Left colon (tissue), 2 donors: ENCODE results near the gene CABLES2. TPM values are rescaled to one million over a fixed set of nuclear protein-coding genes. Genes with fewer than 3 reads are reported as not detected.

Experiments used
- ATAC-seq: fragments of 200-7000 bp; cut with Tn5 transposase; one replicate; pipeline ENCODE4 v1.9.1; 2020; ENCODE audit warnings: mild to moderate bottlenecking, moderate library complexity
- DNase-seq, 2 donors: peaks; one replicate each; pipeline ENCODE4 v3.0.0-alpha.2; 2020
- intact Hi-C, 2 donors: fragments of 100-400 bp; cut with DNase I in 1 of 2; cut with micrococcal nuclease in 1 of 2; formaldehyde crosslinking; loops; one replicate each; pipeline versions ENCODE4 v1.11.2 to v1.14.0; 2022; cut with DNase I, micrococcal nuclease
- total RNA-seq, 2 donors: library from RNA; stranded (reverse); fragmentation: NEBNext Ultra II Directional; extraction: Animal tissue kit (Norgen Biotek cat#: 25700); gene quantifications; one replicate each; pipeline ENCODE4 v1.2.1, GENCODE V29; 2021
- donor health status: DM: no; HTN: no; CAD: no.
- donor health status: DM: yes; HTN: yes; CAD: no.

The CABLES2 gene
- total RNA-seq, 2 donors from 2014 or later, result 7.8 to 9.5 TPM

DNA sequence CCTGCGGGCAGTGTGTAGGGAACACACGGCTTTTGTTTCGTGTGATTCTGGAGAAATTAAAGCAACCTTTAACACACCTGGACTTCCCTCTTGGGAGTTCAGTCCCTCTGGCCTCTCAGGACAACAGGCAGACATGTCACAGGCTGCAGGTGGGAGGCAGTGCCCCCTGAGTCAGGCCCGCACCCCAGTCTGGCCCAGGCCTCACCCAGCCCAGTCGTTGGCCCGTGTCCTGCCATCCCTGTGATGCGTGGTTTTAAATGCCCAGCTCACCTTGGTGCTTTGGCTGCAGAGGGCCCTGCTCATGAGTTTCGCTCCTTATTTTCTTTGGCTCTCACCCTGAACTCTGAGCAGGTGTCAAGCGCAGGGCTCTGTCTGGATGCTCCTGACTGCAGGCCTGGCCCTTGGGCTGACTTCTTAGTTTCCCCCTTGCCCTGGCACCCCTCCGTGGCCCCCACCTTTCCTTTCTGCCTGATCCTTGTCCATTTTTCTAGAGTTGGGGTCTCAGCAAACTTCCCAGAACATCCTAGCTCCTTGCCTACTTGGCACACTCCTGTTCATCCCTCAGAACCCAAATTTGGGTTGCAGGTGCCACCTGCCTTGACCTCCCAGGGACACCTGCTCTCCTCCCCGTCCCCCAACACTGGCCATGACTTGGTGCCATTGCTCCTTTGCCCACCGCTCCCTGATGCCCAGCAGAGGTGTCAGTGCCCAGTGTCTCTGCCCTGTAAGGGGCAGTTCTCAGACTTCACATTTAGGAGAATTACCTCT, 2.2 kb upstream of the CABLES2 start:
- ATAC-seq, result no peak
- intact Hi-C loops, result no loop called here

DNA sequence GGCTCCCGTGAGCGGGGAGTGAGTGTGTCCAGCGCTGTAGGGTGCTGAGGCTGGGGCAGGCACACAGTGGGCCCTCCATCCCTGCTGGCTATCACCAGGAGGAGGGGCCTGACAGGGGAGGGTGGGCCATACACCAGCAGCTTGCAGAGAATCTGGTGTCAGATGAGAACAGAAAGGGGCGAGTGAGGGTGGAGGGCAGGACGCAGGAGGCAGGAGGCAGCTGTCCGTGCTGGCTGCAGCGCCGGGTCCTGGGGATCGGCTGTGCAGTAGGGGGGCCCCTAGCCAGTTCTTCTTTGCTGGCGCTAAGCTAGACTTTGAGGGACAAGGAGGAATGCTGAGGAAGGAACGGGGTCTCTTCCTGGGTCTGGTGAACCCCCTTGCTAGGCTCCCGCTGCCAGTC, 1.6 kb upstream of the CABLES2 start:
- ATAC-seq (no peak), DNase-seq (no peak)
- intact Hi-C loops, result no loop called here

More for the DNA sequence above, 2.2 kb upstream of the CABLES2 start:
- no peak for DNase-seq

DNA sequence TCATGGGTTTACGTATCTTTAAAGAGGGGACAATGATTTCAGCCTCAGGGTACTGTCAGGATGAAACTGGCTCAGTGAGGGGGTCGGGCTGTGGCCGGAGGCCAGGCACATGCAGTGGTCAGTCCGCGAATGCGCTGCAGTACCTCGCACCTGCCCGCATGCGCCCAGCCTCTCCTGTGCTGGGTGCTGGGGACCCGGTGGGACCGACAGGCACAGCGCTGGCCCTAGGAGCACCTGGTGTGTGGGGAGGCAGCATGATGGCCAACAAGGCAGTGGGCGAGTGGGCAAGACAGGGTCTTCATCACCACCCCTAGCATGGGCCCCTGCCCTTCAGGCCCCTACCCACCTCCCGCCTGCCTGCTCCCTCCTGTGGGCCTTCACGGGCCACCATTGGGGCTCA, 970 bp upstream of the CABLES2 start:
- ATAC-seq (no peak), DNase-seq (peak in 1 of 2 donors; percentile 31)
- intact Hi-C loops, result no loop called here

GRCh38 chr20:62406635-62407176, 379 bp downstream of the CABLES2 start:
- intact Hi-C loops, result no loop called here
- DNase-seq (peak; percentile 35 to 62), ATAC-seq (no peak)

- no peak for ATAC-seq
- intact Hi-C loops, result no loop called here
- DNase-seq, result no peak
These were observed 1.0 kb downstream of the CABLES2 start for GRCh38 chr20:62405981-62406513.

GRCh38 chr20:62405108-62405980, 1.7 kb downstream of the CABLES2 start:
- no peak for ATAC-seq
- peak in 1 of 2 donors; percentile 29 for DNase-seq
- intact Hi-C loops, result no loop called here

DNA sequence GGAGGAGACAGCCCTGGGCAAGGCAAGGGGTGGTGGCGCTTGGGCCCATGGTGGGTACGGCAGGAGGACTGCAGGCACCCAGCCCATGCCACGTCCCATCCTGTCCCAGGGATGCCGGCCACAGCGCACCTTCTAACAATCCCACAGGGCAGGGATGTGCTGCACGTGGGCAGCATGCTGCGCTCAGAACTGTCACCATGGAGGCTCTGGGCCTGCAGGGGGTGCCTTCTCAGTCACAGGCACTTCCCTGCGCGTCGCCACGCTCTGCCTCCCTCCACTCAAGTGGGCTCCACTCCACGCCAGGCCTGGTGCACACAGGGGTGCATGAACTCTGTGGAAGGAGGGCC, 2.4 kb downstream of the CABLES2 start:
- intact Hi-C loops, result no loop called here
- DNase-seq, result no peak
- no peak for ATAC-seq

- DNase-seq, result no peak
- intact Hi-C loops, result no loop called here
- ATAC-seq, result no peak
These were observed 2.9 kb downstream of the CABLES2 start for GRCh38 chr20:62404112-62404665.

DNA sequence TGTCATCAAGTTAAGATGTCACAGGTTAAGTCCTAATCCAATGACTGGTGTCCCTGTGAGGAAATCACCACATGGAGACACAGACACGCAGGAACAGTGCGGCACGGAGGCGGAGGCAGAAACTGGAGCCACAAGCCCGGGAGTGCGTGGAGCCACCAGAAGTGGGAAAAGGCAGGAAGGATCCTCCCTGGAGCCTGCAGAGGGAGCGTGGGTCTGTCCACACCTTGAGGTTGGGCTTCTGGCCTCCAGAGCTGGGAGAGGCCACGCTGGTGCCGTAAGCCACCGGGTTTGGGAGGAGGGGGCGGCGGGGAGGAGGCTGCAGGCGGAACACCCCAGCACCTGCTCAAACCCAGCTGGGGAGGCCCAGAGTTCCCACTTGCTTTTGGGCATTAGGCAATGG, 3.8 kb downstream of the CABLES2 start:
- ATAC-seq, result no peak
- DNase-seq, result no peak
- intact Hi-C loops, result no loop called here

DNA sequence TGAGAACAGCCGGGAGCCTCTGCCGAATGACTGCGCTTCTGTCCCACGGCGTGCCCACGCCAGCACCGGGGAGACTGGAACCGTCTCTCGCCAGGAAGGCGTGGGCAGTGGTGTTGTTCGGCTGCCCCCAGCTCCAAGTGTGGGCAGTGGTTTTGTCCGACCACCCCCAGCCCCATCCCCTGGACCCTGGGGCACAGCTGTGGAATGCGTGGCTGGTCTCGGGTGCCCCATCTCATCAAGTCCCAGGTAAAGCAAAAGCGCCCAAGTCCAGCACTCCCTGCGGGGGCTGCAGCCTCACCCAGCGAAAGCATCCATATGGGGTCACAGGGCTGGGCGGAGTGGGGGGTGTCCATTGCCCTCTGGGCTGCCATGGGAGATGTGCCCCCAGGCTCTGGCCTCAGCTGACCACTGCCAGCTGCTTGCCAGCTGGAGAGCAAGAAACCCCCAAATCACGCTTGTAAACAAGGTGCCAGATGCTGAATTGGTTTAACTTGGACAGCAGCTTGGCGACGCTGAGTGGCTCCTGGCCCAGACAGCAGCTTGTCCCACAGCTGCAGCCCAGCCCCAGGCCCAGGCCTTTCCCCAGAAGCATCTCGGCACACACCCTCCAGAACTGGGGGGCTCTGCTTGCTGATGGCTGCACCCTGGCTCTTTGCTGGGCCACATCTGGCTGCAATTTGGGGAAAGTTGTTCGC, 4.5 kb downstream of the CABLES2 start:
- DNase-seq (no peak), ATAC-seq (no peak)
- intact Hi-C loops, result no loop called here

- intact Hi-C loops, result no loop called here
- ATAC-seq (no peak), DNase-seq (no peak)
These were observed 5.7 kb downstream of the CABLES2 start for GRCh38 chr20:62401331-62401779.

GRCh38 chr20:62400541-62400940, 6.5 kb downstream of the CABLES2 start:
- intact Hi-C loops, result no loop called here
- no peak for ATAC-seq
- DNase-seq, result no peak

DNA sequence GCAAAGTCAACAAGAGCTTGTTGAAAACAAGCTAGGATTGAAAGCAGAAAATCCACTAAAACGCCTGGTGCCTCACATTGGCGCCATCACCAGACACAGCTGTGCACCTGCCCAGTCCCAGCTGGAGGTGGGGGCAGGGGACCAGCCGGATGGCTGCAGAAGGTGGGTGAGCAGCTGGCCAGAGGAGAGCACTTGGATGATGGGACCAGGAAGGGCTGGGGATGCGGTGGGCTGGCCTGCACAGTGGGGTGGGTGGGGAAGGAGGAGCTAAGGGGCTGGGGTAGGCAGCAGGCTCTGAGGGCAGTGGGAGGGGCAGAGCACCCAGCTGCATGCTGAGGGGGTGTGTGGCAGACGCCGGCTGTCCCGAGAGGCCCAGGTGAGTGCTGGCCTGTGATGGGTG, 7.1 kb downstream of the CABLES2 start:
- no peak for ATAC-seq
- no peak for DNase-seq
- intact Hi-C loops, result no loop called here

GRCh38 chr20:62398120-62398821, 8.8 kb downstream of the CABLES2 start:
- ATAC-seq (no peak), DNase-seq (no peak)
- intact Hi-C loops, result no loop called here

- intact Hi-C loops, result no loop called here
- DNase-seq (no peak), ATAC-seq (no peak)
These were observed 10.5 kb downstream of the CABLES2 start for GRCh38 chr20:62396367-62397239.

DNA sequence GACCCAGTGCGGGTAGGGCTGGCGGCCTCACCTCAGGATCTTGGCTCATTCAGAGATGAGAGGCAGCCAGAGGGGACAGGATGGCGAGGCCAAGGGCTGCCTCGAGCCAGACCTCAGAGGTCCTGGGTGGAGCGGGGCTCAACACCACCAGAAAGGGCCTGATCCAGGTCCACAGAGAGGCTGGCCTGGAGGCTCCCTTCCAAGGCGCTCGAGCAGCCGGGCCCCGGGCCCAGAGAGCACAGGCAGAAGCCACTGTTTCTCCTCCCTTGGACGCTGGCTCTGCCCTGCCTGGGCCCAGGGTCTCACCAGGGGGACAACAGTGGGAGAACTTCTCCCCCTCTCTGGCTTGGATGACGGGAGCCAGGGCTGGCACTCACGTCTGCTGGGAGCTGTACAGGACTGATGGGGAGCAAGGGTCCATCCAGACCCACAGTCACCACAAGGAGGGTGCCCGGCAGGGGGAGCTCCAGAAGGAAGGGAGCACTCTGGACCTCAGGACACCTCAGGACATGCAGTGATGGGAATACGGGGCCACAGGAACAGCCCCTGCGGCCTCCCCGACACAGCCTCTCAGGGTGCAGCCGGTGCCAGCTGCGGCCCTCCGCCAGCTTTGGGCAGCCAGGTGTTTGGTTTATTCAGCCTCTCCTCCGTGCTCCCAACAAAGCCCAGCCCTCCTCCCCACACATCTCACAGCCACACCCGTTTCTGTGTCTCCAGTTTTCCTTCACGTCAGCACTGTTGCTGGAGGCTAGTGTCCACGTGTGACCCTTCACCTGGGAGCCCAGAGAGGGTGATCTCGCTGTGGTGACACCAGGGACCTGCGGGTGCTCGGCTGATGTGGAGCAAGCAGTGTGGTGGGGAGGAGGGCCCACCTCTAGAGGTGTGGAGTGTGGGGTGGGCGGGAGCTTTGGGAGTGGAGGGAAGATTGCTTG, 11.5 kb downstream of the CABLES2 start:
- intact Hi-C loops, result no loop called here
- peak; percentile 24 for ATAC-seq

More for the DNA sequence above, 11.5 kb downstream of the CABLES2 start:
- DNase-seq, result no peak
